Left kidney (tissue), 2 donors: ENCODE measurements around the gene FOXK1. TPM values are rescaled to one million over a fixed set of nuclear protein-coding genes. Genes with fewer than 3 reads are reported as not detected.

ENCODE experiments used
- DNase-seq: peaks from one replicate; pipeline ENCODE4 v3.0.0-alpha.2; 2013
- polyA plus RNA-seq: library from polyadenylated mRNA; unstranded; fragments of 120-200 nt; gene quantifications from one replicate; pipeline ENCODE4 v1.2.1, GENCODE V29; 2013; ENCODE audit not compliant: insufficient read length

Gene FOXK1
- polyA plus RNA-seq, 1 donor, result 19.1 TPM

DNA sequence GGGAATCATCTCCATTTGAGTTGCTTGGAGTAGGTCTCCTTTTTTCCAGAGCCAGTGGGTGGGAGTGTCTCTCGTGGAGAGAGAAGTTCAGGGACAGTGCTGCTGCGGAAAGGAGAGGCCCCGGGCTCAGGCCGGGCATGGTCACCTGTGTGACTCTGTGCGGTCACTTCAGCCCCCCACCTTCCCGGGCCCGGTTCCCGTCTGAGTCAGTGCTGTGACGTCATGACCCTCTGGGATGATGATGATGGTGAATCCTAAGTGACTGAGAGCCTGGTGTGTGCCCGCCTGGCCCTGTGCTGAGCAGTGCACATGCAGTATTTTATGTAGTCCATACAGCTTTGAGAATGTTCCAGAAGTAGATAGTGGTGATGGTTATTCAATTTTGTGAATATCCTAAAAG is 60.8 kb downstream of the FOXK1 start:
- no peak for DNase-seq

DNA sequence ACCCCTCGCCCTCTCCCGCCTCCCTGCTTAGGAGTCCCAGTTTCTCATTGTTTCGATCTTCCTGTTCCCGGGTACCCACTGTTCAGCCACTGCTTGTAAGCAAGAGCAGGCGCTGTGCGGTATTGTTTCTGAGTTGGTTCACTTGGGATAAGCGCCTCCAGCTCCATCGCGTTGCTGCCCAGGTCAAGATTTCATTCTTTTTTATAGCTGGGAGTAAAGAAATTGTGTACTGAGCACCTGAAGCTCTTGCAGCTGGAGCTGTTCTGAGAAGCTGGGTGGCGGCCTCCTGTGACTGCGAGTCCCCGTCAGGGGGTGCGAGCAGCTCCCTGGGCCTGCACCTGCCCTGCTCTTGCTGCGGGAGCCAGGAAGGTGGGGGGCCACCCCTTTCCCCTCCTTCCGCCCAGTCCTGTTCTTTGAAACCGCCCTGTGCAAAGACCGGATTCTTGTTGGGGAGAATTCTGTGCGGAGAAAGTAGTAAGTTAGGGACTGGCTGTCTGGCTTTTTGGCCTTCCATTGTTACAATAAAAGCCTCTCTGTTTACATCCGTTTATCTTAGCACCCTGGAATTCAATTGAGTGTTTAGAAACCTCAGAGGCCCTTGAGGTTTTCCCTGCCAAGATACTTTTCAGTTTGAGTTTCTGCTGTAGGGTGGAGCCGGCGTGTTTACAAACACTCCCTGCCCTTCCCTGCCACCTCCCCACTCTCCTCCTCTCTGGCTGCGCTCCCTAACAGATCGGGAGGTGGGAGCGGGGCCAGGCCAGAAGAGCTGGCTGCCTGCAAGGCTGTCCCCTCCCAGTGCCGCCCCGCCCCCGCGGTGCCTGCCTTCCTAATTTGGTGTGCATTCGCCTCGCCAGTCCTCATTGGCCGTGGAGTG is 62.5 kb downstream of the FOXK1 start:
- DNase-seq, result peak; percentile 92

DNA sequence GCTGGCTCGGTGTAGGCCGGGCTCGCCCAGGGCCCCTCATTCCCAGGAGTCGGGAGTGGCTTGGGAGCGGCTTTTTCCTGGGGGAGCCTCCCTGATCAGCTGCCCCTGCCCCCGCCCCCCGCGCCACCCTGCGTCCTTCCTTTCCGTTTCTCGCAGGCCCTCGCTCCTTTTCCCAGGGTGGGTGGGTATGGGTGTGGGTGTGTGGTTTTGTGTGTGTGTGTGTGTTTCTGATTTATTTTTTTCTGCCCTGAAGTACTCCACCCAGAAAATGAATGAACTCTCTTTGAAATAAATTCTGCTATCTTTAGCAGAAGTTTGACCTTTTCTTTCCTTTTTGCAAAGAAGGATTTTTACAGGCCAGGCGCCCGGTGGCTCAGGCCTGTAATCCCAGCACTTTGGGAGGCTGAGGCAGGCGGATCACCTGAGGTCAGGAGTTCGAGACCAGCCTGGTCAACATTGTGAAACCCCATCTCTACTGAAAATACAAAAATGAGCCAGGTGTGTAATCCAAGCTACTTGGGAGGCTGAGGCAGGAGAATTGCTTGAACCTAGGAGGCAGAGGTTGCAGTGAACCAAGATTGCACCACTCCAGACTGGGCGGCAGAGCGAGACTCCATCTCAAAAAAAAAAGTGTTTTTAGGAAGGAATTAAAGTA is 63.3 kb downstream of the FOXK1 start:
- DNase-seq, result no peak

DNA sequence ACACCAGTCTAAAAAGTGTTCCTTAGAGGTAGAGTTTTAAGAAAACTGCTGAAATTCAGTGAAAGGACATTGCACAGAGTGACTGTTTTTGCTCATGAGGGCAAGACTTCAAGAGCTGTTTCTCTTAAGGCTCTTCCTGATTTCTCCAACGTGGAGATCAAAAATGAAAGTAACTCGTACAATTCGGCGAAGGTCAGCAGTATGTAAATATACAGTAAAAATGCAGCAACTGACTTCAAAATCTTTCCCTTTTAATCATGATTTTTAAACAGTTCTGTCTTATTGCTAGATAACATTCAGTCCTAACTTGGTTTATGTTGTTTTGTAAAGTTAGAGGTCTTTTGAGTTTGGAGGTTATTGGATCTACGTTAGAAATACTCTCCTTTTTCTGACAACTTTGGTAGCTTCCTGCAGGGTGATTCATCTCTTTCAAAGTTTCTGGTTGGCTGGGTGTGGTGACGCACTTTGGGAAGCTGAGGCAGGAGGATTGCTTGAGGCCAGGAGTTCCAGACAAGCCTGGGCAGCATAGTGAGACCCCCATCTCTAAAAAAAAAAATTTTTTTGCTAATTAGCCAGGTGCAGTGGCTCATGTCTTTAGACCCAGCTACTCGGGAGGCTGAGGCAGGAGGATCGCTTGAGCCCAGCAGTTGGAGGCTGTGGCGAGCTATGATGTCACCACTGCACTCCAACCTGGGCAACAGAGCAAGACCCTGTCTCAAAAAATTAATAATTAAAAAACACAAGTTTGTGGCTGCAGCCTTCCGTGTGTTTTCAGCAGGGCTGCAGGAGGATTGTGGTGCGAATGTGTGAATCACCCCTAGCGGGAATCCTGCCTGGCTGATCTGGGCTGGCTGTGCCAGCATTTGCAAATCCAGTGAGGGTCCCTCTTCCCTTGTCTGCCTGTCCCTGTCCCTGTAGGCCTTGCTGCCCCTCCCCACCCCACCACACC is 64.2 kb downstream of the FOXK1 start:
- DNase-seq, result peak; percentile 32

DNA sequence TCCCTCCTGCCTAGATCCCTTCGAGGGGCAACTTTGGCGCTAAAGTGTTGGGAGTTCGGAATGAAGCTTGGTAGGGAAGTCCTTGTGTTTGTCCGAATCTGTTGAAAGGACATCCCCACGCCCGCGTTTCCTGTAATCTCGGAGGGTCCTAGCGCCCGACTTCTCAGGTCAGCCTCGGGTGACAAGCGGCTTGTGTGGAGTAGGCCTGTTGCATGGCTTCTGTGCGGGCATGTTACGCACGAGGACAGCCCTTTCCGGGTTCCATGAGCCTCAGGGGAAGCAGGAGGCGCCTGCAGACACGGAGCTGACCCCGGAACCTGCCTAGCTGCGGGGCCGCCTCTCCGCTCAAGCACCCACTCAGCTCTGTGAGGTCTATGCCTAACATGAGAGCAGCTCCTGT is 64.9 kb downstream of the FOXK1 start:
- no peak for DNase-seq

DNA sequence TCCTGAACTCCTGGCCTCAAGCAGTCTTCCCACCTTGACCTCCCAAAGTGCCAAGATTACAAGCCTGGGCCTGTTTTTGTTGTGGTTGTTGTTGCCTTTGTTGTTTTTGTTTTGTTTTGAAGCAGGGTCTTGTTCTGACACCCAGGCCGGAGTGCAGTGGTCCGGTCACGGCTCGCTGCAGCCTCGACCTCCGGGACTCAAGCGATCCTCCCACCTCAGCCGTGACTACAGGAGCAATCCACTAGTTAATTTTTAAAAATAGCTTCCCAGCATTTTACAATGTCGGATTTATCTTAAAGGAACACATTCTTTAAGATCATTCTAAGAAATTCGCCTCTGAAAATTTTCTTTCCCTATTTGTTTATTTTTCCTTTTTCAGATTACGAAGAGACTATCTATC is 65.7 kb downstream of the FOXK1 start:
- DNase-seq, result peak; percentile 32

DNA sequence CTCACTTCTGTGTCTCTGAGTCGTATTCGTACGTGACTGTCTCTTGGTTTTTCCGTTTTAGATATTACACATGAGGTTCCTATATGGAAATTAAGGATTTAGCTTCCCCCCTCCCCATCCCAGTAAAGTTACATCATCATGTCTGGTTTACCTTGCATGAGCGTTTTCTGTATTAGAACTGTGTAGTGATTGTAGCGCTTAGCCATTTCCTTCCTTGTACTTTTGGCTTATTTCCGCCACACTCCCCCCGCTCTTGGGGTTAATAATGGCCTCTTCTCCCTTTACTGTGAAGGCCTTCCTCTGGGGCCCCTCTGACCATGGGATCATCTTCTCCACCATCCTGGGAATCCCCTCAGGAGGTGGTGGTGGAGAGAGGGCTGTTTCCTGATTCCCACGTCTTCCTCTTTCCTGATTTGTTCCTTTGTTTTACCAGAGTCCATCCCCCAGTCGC is 66.2 kb downstream of the FOXK1 start:
- no peak for DNase-seq

DNA sequence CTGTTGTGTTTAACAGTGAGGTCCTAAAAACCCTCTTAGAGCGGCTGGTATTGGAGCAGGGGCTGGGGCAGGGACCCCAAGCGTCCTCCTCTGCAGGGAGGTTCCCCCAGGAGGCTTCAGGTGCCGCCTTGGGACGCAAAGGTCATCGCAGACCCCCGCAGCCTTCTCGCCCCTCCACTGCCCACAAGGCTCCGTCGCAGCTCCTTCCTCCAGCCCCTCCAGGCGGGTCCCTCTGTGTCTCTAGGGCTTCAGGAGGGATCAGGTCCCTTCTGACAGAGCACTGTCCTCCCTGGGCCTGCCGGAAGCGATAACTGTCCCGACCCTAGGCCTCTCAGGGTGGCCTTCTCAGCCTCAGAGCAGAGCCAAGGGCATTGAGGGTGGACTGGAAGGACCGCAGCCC is 67.3 kb downstream of the FOXK1 start:
- no peak for DNase-seq

DNA sequence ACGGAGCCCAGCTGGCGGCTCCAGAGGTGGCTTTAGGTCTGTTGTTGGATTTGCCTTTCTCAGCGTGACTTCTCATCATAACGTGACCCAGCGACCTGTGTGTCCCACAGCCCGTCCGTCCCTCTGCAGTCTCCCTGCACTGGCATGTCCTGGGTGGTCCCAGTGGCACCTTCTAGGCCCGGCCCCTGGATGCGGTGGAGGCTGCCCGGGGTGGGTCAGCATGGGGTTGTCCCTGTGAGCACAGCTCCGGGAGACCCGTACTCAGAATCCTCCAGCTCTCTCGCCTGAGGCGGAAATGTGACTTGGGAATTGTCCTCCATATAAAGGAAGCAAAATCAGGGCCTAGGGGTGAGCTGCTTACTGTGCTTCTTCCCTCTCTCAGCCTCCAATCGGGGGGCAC is 67.7 kb downstream of the FOXK1 start:
- DNase-seq, result no peak

DNA sequence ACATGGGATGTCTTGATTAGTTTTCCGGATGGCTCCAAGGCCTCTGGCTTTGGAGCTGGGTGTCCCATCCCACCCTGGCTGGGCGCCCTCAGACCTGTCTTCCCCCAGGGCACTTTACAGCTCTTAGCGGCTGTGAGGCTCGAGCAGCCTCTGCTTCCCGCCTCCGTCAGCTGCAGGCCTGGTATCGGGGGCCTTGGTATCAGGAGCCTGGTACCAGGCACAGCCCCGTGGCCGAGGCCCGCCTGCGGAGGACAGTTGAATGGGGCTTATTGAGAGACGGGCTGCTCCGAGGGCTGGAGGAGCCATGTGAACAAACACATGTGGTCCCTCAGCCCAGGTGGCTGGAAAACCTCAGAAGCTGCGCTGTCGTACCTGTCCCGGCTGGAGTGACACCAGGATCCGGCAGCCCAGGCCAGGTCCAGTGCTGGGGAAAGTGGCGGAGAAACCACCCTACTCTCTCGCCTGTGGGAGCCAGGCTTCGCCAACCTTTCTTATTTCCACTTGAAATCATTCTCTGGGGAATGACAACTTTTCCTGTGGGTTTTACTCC is 69.4 kb downstream of the FOXK1 start:
- DNase-seq, result no peak

DNA sequence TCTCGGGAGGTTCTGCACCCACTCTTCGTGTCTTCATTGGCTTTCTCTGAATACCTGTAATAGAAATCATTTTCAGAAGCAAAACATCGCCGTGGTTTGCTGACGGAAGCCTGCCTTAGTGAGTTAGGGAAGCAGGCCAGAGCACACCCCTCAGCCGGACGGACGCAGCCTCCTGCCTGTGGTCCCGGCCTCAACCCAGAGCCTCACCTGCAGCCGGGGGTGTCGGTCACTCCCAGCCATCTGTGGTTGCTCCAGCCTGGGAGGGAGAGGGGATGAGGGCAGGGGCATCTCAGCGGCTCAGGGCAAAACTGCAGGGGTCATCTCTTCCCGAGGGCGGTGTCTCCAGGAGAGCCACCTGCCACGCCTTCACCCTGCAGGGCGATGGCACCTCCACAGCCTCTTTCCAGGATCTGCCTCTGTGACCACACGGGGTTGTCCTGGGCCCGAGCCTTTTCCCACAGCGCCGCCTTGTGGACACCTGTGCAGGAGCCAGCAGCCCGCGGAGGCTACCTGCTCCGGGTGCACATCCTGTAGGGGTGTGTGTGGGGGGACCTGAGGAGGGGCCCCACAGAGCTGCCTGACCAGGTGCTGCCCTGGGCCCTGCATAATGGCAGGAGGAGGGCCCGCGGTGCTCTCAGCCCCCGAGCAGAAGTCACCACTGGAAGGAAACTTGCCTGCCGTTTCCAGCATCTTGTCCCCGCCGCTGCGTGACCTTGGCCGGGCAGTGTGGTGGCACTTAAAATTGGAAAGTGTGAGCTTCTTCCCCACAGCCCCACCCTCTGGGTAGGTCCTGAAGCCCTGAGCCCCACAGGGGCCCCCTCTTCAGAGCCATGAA is 71.7 kb downstream of the FOXK1 start:
- no peak for DNase-seq

DNA sequence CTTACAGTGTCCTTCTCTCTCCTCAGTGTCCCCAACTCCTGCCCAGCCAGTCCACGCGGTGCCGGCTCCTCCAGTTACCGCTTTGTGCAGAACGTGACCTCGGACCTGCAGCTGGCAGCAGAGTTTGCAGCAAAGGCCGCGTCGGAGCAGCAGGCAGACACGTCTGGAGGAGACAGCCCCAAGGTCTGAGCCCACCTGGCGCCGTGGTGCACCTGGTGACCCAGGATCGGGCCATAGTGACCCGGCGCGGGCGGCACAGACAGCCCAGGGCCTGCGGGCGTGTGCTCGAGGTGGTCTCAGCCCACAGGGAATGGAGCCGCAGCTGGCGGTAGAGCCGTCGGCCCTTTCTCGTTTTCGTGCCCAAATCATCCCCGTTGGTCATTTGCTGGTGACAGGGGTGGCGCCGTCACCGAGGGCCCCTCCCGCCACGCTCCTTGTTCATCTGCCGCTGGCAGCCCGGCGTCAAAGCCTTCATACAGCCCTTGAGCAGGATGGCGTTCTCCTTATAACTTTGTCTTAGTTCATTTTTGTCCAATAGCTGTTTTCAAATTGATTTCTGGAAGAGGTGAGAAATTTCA is 72.4 kb downstream of the FOXK1 start:
- DNase-seq, result no peak

DNA sequence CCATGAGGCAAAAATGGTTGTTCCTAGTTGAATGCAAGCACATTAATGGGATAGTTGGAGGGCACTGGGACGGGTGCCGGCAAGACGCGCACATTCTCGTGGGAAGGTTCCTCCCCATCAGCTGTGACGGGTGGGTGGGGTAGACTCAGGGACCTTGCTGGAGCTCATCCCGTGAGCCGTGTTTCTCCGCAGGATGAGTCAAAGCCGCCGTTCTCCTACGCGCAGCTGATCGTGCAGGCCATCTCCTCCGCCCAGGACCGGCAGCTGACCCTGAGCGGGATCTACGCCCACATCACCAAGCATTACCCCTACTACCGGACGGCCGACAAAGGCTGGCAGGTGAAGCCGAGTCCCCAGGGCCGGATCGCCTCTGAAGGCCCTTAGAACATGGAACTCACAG is 73.0 kb downstream of the FOXK1 start:
- no peak for DNase-seq

DNA sequence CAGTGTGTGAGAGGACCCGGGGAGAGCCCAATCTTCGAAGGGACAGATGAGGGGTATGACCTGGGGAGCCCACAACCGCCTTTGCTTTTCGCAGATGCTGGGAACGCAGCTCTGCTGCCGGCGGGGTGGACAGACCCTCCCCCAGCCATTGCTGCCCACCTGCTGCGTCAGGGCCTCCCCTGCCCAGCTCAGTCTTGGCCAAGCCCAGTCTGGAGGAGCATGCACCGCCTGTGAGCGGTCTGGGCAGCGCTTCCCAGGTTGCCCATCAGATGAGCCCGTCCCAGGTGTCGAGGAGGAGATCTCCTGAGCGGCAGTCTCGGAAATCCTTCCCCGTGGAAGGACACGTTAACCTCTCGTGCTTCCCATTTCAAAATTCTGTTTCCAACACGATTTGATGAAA is 76.0 kb downstream of the FOXK1 start:
- no peak for DNase-seq

DNA sequence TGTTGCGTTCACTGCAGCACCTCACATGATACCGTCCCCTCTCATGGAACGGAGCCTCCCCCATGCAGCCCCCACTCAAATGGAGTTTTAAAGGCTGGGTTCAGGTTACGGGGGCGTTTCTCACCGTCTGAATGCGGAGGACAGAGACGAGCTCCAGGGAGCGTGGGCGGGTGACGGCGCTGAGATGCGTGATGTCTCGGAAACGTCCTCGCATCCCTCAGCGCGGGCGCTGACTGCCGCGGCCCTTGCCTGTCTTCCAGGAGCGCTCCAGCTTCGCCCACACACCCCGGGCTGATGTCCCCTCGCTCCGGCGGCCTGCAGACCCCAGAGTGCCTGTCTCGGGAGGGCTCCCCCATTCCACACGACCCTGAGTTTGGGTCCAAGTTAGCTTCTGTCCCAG is 76.7 kb downstream of the FOXK1 start:
- no peak for DNase-seq

DNA sequence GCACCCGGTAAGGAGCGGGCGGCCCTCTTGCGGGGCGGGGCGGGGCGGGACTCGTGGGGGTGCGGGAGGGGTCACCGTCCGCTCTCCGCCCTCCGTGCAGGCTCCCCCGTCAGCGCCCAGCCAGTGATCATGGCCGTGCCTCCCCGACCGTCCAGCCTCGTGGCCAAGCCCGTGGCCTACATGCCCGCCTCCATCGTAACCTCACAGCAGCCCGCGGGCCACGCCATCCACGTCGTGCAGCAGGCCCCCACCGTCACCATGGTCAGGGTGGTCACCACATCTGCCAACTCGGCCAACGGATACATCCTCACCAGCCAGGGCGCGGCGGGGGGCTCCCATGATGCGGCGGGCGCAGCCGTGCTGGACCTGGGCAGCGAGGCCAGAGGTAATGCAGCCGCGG is 77.1 kb downstream of the FOXK1 start:
- no peak for DNase-seq

DNA sequence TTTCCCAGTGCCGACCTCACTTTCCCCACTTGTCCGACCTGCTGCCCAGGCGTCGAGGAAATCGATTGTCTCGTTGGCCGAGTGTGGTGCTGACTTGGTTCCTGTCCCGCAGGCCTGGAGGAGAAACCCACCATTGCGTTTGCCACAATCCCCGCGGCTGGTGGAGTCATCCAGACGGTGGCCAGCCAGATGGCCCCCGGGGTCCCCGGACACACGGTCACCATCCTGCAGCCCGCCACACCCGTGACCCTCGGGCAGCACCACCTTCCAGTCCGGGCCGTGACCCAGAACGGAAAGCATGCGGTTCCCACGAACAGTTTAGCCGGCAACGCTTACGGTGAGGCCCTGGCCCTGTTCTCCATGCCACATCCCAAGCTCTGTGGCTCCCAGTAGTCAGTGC is 78.9 kb downstream of the FOXK1 start:
- no peak for DNase-seq

DNA sequence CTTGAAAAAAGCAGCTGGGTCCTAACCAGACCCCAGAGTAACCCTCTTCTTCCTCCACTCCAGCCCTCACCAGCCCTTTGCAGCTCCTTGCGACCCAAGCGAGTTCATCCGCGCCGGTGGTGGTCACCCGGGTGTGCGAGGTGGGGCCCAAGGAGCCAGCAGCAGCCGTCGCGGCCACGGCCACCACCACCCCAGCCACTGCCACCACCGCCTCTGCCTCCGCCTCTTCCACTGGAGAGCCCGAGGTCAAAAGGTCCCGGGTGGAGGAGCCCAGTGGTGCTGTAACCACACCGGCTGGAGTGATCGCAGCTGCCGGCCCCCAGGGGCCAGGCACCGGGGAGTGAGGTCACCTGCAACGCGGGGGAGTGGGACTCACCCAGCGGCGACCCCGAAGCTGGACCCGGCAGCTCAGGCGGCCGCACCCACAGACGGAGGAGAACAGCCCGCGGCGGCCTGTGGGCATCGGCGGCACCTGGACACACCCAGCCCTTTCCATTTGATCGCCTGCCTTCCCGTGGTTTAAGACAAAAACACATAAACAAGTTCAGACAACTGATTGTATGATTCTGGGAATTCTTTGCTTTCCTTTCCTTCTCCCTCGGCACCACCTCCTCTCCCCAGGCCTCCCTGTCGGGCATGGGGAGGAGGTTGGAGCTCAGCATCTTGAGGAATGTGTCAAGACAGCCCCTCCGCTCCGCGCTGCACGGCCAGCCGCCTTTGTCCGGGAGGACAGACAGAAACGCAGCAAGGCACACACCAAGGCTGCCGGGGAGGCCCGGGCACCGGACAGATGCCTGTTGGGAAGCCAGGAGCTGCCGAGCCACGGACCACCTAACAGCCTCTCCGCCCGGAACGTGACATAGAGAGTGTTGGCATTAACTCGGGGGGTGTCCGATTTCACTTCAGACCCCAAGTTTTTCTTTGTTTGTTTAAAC is 80.3 kb downstream of the FOXK1 start:
- no peak for DNase-seq

DNA sequence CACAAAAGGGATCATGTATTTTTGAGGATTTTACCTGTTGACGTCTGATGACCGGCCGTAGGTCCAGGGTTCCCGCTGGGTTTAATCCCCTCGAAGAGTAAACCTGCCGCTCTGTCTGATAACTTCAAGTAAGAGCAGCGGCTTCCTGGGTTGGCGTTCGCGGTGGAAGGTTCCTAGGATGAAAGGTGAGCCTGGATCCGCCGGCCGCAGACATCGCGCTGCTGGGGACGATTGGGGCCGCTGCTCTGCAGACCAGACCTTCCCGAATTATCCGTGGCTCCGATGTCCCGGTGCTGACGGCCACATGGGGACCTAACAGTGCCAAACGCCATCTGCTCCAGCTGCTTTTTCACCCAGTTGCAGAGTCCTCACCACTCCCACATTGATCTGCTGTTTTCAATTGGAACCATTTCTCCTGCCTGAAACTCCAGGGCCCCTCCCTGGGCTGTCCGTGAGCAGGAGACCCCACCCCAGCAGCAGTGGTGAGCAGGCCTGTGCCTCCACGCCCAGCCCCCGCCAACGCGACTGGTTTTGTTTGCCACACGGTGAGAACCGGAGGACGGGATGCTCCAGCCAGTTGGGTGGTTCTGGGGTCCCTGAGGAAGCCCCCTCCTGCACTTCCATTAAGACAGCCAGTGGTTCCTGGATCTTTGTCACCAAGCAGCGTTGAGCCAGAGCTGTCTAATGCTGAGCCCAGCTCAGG is 81.1 kb downstream of the FOXK1 start:
- no peak for DNase-seq
